Lower leg skin (tissue), 3 donors: ENCODE data around the gene SLC51B.

Experiments used
- CTCF ChIP-seq, 3 donors: fragments of 450-650 bp; IDR thresholded peaks; one replicate each; pipeline ENCODE4 v1.5.1; 2016; ENCODE audit warnings: antibody characterized with exemption in 3 of 3, mild to moderate bottlenecking in 3 of 3, moderate library complexity in 2 of 3
- POLR2A ChIP-seq, 2 donors: fragments of 450-650 bp; IDR thresholded peaks; one replicate each; pipeline ENCODE4 v1.6.1; 2016 to 2017; ENCODE audit warnings: antibody characterized with exemption in 2 of 2, mild to moderate bottlenecking in 1 of 2, moderate library complexity in 1 of 2

- TF ChIP-seq CTCF (IDR thresholded peaks at IDR 0.05) (no peak), POLR2A (IDR thresholded peaks at IDR 0.05) (no peak)
Observed at GRCh38 chr15:65089206-65089824, 44.1 kb downstream of the SLC51B start.
